GM18508 (cell line): ENCODE measurements around the gene ZDHHC20.

Source experiments
- ATAC-seq: cut with Tn5 transposase; IDR thresholded peaks from one replicate; pipeline ENCODE4 v1.9.1; 2021; ENCODE audit warnings: moderate number of reproducible peaks; ENCODE audit not compliant: insufficient read depth, unreplicated experiment

Gene ZDHHC20

DNA sequence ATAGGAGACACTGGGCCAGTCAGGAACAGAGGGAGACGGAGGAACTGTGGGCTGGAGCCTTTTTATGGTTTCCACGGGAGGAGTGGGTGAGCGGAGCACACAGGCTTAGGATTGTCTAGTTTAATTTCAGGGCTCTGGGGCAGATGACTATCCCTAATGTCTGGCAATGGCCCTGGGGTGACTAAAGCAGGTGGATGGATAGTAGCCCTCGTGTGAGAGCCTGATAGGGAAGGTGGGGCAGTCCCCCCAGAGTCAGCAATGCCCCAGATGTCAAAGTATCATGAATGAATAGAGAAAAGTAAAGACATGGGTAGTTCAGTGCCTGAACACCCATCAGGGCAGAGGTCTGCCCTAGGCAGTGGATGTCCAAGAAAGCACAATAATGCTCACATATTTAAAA, 94.2 kb downstream of the ZDHHC20 start:
- ATAC-seq: no peak

DNA sequence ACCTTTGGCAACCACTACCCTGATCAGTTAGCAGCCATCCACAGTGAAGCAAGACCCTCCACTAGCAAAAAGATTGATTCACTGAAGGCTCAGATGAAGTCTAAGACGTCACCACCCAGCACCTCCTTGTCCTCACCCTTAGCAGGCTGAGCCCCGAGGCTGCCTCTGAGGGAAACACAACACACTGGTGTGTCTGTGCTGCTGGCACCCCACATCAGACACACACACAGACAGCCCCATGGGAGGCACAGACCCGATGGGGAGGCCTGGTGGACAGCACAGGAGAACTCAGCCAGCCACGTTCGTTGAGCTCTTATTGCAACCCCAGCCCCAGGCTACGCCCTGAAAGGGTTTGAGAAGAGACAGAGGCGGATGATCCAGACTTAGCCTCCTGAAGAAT, 94.7 kb downstream of the ZDHHC20 start:
- no peak for ATAC-seq

DNA sequence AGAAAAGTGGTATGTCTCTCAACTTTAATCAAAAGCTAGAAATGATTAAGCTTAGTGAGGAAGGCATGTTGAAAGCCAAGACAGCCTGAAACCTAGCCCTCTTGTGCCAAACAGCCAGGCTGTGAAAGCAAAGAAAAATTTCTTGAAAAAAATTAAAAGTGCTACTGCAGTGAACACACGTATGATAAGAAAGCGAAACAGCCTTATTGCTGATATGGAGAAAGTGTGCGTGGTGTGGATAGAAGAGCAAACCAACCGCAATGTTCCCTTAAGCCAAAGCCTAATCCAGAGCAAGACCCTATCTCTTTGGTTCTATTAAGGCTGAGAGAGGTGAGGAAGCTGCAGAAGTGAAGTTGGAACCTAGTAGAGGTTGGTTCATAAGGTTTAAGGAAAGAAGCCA, 96.4 kb downstream of the ZDHHC20 start:
- ATAC-seq: no peak

DNA sequence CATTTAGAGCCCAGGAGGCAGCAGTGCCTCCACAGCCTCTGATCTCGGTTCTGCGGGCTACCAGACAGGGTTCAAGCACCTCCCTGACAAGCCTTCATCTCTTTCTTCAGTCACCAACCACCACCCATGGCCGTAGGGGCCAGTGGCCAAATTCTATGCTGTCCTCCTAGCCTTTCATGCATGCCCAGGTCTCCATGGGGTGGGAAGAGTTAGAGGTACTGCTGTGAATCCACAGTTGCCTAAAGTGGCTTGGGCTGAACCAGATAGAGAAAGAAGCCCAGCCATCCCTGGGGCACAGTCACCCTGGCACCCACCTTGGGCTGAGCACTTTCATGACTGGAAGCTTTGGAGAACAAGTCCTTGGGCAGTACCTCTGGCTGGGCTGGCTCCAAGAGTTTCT, 97.4 kb downstream of the ZDHHC20 start:
- no peak for ATAC-seq

DNA sequence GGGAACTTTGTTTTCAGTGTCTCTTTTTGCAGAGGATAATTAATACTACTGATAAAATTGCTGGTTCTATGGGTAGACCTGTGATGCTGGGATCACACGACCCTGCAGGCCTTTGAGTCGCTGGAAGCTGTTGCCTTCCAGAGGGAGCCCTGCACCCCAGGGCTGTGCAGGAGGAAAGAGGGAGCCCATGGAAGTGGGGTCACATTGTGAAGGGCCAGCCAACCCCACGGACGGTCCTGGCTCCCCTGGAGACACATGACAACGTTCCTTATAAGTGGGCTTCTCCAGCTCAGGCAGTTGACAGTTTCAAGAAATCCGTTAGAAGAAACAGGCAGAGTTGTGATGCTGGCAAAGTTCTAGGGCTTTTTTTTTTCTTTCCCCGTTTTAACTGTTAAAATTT, 98.0 kb downstream of the ZDHHC20 start:
- ATAC-seq: no peak

DNA sequence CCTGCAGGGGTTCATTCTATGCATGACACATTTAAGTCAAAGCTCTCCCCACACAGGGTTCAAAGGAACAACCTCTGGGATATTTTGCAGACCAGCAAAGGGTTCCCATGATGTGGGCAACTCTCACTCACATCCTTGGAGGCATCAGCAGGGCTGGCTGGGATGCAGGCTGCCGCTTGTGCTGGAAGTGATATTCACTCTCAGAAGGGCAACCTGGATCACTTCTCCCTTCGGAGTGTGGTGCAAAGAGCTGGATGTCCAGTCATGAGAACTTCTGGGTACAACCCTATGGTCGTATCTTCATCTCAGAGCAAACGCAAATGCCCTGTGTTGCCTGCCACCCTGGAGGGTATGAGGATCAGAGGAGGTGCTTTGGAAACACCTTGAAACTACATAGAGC, 98.6 kb downstream of the ZDHHC20 start:
- no peak for ATAC-seq

DNA sequence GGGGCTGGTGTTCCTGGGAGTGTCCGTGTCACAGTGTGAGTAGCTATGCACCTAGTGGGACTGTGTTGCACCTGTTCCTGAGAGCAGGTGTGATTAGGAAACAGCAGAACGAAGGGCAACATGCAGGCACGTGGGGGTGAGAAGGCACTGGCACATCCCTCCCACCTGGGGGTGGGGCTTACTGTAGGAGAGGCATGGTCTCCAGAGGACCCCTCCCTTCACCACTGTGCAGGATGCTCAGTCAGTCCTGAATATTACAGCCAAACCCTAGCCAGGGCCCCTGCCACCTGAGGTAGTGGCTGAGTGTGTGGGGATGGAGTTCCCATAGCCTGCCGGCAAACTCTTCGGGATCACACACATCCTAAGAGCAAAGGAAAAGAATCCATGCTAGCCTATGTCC, 99.2 kb downstream of the ZDHHC20 start:
- no peak for ATAC-seq

DNA sequence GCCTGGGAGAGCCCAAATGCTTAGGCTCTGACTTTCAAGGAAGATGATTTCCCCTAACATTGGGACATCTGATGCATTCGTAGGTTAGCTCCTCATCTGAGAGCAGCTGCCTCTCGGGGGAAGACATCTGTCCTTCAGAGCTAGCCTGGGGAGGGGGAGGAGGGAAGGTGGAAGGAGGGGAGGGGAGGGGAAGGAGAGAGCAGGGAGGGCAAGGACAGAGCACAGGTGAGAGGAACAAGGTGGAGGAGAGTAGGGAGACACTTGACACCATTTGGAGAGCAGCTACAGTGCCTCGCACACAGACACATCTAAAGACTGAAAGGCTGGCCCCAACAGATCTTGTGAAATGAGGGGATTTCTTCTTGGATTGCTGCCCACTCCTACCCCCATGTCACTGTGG, 103.8 kb downstream of the ZDHHC20 start:
- no peak for ATAC-seq

DNA sequence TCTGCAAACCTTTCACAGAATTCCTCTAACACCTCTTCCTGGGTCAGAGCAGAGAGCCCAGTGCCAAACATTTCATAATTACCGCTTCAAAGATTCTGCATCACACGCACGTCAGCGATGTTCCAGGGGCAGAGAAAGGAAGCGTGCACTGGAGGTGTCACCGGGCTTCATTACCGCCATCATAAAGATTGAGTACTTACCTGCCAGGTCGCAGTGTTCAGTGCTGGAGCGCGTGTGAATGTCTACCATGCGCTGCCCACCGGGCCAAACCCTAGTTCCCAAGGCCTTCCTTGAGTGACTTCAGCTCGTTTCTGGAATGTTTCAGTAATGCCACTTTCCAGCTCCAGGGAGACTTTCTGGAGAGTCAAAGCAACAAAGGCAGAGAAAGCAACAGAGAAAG, 104.4 kb downstream of the ZDHHC20 start:
- no peak for ATAC-seq

DNA sequence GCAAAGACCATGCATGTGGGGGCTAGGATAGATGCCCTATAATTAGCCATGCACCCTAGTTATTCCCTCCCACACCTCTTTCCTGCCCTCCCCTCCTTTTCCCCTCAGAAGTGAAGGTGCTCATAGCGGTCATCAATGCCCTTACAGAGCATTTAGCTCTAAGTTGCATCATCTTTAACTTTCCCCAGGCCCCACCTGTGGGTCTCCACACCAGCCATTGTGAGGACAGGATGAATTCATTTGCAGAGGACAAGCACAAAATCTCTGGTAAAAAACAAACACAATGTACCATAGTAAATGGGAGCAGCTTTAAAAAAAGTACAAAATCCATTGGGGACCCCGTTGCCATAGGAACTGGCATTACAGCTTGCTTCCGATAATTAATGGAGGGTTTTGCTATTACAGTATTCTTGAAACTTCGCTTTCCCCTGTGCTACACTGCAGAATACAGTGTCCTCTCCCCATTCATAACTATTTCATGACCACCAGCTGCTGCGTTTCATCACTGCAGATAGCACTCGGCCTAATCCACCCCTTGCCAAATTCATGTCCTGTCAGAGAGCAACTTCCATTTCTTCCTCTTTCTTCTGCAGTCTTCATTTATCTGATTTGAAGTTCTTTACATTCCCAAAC, 110.5 kb downstream of the ZDHHC20 start:
- ATAC-seq: no peak

DNA sequence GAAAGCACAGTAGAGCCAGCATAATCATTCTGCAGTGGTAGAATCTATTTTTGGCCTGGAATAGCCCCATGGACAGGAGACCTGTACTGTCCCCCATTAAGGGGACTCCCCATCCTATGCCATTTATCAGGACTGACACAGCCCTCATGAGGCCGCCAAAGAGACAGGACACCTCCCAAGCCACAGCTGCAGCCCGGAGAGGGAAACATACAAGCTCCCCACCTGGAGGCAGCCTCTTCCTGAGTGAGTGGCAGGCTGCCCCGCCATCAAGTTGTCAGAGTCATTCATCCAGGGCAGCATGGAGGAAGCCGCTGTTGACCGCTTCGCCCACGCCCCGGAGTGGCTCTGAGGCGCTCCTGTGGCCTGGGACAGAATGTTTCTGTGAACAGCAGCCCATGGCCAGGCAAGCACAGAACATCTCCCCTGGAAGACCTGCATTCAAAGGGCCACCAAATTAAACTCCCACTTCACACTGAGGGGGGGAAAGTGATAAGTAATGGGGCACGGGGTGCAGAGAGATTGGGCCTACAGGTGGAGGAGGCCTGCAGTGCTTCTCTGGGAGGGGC, 111.3 kb downstream of the ZDHHC20 start:
- ATAC-seq: no peak

DNA sequence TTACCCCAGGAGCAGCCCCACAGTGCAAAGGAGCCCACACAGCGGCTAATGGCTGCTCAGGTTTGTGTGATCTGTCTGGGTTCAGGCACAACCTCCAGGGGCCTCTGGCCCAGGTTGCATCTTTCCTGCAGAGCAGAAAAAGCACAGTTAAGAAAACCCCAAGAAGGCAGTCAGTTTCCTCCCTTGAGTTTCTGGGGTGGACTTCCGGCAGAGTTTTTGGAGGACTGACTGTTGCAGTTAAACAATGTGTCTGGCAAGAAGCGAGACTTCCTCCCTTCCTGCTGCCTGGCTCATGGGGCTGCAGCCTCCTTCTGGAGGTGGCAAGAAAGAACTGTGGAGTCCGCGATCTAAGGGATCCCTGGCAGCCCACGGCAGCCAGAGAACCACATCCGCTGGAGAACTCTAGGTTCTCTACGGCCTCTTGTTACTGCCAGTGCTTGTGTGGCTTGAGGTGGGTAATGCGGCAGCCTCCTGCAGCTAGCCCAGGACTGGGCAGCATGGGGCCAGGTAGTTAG, 114.4 kb downstream of the ZDHHC20 start:
- peak; percentile 46 for ATAC-seq

DNA sequence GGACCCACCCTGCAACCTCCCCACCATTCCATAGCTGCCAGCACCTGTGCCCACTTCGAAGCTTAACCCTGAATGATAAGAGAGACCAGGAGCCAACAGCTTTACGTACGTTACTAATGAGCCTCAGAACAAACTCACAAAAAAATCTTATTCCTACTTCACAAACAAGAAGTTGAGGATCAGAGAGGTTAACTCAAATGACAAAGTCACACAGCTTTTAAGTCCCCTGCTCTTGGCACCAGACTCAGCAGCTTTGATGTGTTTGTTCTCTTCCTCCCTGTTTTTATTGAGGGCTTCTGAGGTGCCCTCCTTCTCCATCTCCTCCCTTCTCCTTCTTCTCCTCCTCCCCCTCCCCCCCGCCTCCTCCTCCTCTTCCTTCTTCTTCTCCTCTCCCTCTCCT, 115.4 kb downstream of the ZDHHC20 start:
- no peak for ATAC-seq

DNA sequence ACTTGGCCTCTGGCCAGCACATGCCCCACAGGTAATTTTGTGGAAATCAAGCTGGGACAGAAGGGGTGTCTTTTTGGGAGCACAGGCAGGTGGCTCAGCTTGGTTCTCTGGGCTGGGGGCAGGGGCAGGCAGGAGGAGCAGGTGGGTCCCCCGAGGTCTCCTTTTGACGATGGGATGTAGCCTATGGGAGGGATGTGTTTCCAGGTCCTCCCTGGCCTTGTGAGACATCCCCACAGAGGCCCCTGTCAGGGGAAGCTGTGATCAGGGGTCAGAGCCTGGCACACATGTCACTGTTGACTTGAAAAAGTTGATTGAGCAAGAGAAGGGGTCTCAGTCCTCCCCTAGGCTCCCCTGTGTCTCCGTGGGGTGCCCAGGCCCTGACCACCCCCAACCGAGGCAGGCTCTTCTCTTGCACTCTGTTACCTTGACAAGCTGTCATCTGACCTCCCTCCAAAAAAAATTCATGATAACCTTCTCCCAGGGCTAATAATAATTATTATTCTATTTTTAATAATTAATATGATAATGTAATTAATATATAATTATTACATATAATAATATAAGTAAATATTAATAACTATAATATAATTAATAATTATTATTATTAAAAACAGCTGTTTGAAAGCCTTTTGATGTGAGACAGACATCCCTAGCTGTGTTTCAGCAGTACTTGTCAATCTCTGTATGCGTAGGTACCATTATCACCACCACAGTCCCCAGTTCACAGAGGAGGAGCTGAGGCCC, 116.2 kb downstream of the ZDHHC20 start:
- ATAC-seq: no peak

DNA sequence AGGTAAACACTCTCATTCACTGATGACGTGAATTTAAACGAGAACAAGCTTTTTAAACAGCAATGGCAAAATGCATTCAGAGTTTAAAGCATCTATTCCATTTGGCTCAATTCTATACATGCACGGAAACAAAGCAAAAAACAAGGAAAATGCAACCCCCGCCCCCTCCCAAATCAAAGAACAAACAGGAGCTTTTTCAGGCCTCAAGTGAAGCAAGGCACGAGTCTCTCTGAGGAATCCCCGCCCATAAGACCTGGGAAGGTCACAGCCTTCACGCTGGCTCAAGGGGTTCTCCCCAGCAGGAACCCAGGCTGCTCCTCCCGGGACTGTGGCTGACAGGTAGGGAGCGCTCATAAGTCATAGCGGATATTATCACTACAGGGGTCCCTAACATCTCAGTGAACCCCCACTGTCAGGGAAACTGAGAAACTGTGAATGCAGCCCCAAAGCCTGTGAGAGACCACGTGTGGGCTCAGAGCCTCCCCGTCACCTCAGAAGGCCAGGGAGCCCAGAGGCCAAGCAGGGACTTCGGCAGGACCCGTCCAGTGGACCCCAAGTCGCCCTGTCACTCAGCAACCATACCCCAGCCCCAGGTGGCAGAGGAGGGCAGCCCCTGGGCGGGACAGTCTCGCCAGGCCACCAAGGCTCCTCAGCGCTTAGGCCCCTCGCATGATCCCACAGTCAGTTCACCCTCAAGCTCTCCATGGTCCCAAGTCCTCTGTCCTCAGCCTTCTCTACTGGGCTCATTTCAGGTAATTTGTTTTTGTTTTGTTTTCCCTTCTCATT, 117.3 kb downstream of the ZDHHC20 start:
- ATAC-seq: no peak

DNA sequence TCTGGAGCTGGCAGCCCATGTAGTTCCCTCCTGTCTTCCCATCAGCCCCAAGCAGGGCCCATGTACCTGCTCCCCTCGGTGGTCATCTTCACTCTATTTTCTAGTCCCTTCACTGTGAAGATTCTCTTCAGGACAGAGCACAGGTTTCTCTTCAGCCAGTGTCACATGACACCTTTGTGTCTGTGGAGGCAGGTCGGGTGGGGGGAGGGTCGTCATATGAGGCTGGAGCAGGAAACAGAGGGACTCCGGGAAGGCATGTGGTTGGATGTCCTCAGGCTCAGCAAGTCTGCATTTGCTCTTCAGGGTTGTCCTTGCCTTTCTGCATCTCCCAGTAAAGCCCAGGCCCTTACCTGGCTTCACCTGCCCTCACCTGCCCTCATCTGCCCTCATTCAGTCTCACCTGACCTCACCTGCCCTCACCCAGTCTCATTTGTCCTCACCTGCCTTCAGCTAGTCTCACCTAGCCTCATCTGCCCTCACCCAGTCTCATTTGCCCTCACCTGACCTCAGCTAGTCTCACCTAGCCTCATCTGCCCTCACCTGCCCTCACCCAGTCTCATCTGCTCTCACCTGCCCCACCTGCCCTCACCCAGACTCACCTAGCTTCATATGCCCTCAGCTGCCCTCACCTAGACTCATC, 120.3 kb downstream of the ZDHHC20 start:
- no peak for ATAC-seq

DNA sequence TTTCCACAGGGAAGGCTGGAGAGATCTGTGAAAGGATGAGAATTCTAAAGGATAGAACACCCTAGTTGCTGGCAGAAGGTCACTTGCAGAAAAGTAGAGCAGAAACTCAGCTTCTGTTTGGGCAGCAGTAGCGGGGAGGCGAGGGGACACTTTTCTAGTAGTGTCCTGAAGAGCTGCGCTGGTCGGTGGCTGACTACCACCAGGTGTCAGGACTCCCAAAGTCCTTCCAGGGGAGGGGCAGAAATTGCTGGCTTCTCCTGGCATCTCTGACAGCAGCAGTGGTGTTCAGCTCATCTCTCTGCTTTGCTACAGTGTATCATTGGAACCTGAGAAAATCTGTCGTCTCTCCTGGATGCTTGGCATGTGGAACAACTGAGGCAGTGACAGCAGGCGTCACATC, 120.9 kb downstream of the ZDHHC20 start:
- no peak for ATAC-seq

DNA sequence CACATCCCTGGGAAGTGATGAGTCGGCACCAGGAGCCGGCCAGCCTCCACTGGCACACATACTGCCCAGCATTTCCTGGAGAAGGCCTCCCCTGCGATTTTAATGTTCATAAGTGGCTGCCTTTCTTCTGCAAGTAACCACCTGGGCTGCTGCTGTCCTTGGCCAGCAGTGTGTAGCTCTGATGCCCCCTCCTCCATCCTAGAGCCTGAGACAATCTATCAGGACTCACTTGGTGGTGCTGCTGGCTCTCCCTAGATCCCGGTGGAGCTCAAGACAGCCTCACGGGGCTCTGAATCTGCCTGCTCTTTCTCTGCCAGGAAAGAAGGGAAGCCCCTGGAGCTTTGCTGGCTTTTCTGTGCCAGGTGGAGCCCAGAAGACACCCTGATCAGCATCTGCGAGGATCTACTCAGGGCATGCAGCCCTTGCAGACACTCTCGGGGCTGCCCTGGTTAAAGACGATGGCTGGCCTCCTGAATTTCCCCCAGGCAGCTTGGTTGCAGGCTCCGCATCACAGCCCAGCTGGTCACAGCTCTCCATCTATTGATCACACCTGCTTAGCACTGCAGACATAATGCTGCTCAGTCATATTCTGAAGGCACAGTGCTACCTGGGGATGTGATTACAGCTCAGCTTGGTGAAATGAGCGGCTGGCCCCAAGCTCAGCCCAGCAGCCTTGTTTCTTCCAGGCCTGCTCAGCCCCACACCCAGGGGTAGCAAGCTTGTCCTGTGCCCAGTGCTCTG, 122.3 kb downstream of the ZDHHC20 start:
- ATAC-seq: no peak

DNA sequence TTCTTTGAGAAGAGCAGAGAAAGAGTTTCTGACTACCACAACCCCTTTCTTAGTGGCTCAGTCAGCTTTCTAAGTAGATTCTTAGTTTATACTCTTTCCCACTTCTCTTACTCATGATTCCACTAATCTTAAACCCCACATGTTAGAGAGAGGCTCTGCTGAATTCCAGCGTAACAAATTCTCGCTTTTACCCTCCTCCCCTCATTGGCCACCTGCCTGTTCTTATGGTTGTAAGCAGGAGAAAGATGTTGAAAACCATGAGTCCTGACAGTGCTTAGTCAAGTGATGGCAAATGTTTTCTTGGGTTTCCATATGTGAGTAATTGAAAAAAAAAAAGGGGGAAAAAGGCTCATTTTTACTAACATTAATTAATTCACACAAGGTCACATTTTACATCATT, 125.9 kb downstream of the ZDHHC20 start:
- ATAC-seq: no peak
